ENCODE results near the gene REEP5.
A peak's percentile ranks its signal among the peaks of the same experiment; 100 is the strongest.
"Not testable (repeated sequence)": the region's sequence is repeated elsewhere in the genome, so short reads cannot be mapped to it uniquely, and the experiment has no call there.

Gene REEP5

GRCh38 chr5:112880219-112880964, 41.6 kb downstream of the REEP5 start:
- no peak for DNase-seq

GRCh38 chr5:112878760-112879159, 43.3 kb downstream of the REEP5 start:
- no peak for DNase-seq

GRCh38 chr5:112878101-112878500, 43.9 kb downstream of the REEP5 start:
- no peak for DNase-seq

- no peak for DNase-seq
Measured at GRCh38 chr5:112876362-112876761, 45.7 kb downstream of the REEP5 start.

- DNase-seq = no peak
Measured at GRCh38 chr5:112870966-112871365, 51.1 kb downstream of the REEP5 start.

GRCh38 chr5:112869948-112870347, 52.1 kb downstream of the REEP5 start:
- no peak for DNase-seq

- DNase-seq = no peak
Measured at GRCh38 chr5:112867411-112867810, 54.6 kb downstream of the REEP5 start.

GRCh38 chr5:112866739-112867138, 55.3 kb downstream of the REEP5 start:
- no peak for DNase-seq

- DNase-seq = no peak
Measured at GRCh38 chr5:112865128-112865527, 56.9 kb downstream of the REEP5 start.

- no peak for DNase-seq
Measured at GRCh38 chr5:112863549-112863948, 58.5 kb downstream of the REEP5 start.

GRCh38 chr5:112862085-112862484, 59.9 kb downstream of the REEP5 start:
- DNase-seq = no peak

- no peak for DNase-seq
Measured at GRCh38 chr5:112861638-112861985, 60.4 kb downstream of the REEP5 start.

GRCh38 chr5:112860929-112861637, 60.9 kb downstream of the REEP5 start, which contains the start of gene SRP19:
TSS of gene SRP19 (plus strand) at chr5:112861287. CDS start at chr5:112861377, 90 bp downstream.
- DNase-seq = peak; percentile 83

- not testable (repeated sequence) for DNase-seq
Measured at GRCh38 chr5:112860571-112860928, 61.5 kb downstream of the REEP5 start.

- no peak for DNase-seq
Measured at GRCh38 chr5:112857866-112858265, 64.2 kb downstream of the REEP5 start.

- DNase-seq = no peak
Measured at GRCh38 chr5:112854651-112855050, 67.4 kb downstream of the REEP5 start.

GRCh38 chr5:112849912-112850311, 72.1 kb downstream of the REEP5 start:
- no peak for DNase-seq

GRCh38 chr5:112848116-112848811, 73.8 kb downstream of the REEP5 start:
- peak; percentile 49 for DNase-seq

- DNase-seq = no peak
Measured at GRCh38 chr5:112847306-112847705, 74.7 kb downstream of the REEP5 start.

GRCh38 chr5:112846556-112846955, 75.5 kb downstream of the REEP5 start:
- DNase-seq = no peak

GRCh38 chr5:112844489-112844888, 77.5 kb downstream of the REEP5 start:
- DNase-seq = no peak

- no peak for DNase-seq
Measured at GRCh38 chr5:112833971-112834370, 88.1 kb downstream of the REEP5 start.

GRCh38 chr5:112830378-112830777, 91.6 kb downstream of the REEP5 start:
- DNase-seq = no peak
